Right lobe of liver (tissue), 6 donors: Measurements from ENCODE around the gene USP1. TPM values are rescaled to one million over a fixed set of nuclear protein-coding genes. Genes with fewer than 3 reads are reported as not detected.

Source experiments
- ATAC-seq, 4 donors: fragments of 200-7000 bp; cut with Tn5 transposase; one replicate each; pipeline ENCODE4 v1.9.1; 2020; ENCODE audit warnings: mild to moderate bottlenecking in 4 of 4, moderate library complexity in 4 of 4
- DNase-seq, 3 donors: peaks; one replicate each; pipeline ENCODE4 v3.0.0-alpha.2; 2020
- H3K27ac ChIP-seq, 3 donors: fragments of 200-600 bp; one replicate each; pipeline ENCODE4 v1.8.0; 2022
- H3K27me3 ChIP-seq, 2 donors: fragments of 200-600 bp; one replicate each; pipeline ENCODE4 v1.8.0; 2022
- H3K36me3 ChIP-seq, 4 donors: fragments of 200-600 bp; sonication (generic) in 1 of 4; one replicate each; pipeline versions ENCODE4 v1.5.1 to v1.8.0; 2017 to 2022; ENCODE audit warnings: control low read depth in 1 of 4
- H3K4me1 ChIP-seq, 4 donors: fragments of 200-600 bp; sonication (generic) in 1 of 4; one replicate each; pipeline versions ENCODE4 v1.5.1 to v1.8.0; 2017 to 2022; ENCODE audit warnings: control low read depth in 1 of 4
- H3K4me3 ChIP-seq, 3 donors: fragments of 200-600 bp; one replicate each; pipeline ENCODE4 v1.8.0; 2022
- H3K9me3 ChIP-seq, 4 donors: fragments of 200-600 bp; sonication (generic) in 1 of 4; one replicate each; pipeline versions ENCODE4 v1.5.1 to v1.8.0; 2017 to 2022; ENCODE audit warnings: control low read depth in 1 of 4
- CTCF ChIP-seq, 4 donors: fragments of 200-600 bp in 3 of 4; fragments of 450-650 bp in 1 of 4; IDR thresholded peaks; one replicate each; pipeline versions ENCODE4 v1.5.1 to v1.8.0; 2016 to 2022; ENCODE audit warnings: antibody characterized with exemption in 4 of 4, mild to moderate bottlenecking in 2 of 4
- POLR2A ChIP-seq: fragments of 450-650 bp; IDR thresholded peaks from one replicate; pipeline ENCODE4 v1.6.1; 2017; ENCODE audit warnings: antibody characterized with exemption, mild to moderate bottlenecking
- WGBS: methylation state at CpG from one replicate; pipeline ENCODE4 v1.1.6; 2018; ENCODE audit warnings: low coverage, low lambda C conversion rate; ENCODE audit not compliant: insufficient coverage; ENCODE audit errors: missing lambda C conversion rate; 5-methylcytosine and 5-hydroxymethylcytosine counted together
- intact Hi-C, 2 donors: fragments of 100-400 bp; cut with DNase I; formaldehyde crosslinking; loops; one replicate each; pipeline versions ENCODE4 v1.11.2 to v1.14.1; 2022
- total RNA-seq, 6 experiments: library from RNA; depleted of rRNA in 2 of 6; stranded (reverse); fragments of >200 nt in 2 of 6; fragmentation: NEBNext Ultra II Directional in 3 of 6; extraction: Animal tissue kit (Norgen Biotek cat#: 25700) in 3 of 6; gene quantifications; one replicate each; pipeline versions ENCODE4 v1.1.0 to v1.2.4, GENCODE V29; 2016 to 2023
- donor health status: DM: no; HTN: yes; CAD: no.
- donor health status: DM: no; HTN: no; CAD: no.
- donor health status: DM: no; HTN: no; CAD: no.
- donor health status: DM: no; HTN: yes; CAD: no.
- donor health status: DM: no; HTN: yes; CAD: no.

The USP1 gene
- total RNA-seq, 6 experiments from 2014 or later: 4.9 to 8.4 (median 6.6) TPM

- no peaks in the 10 kb centered on the region for H3K4me1 ChIP-seq
- no peak overlapping the region for H3K27ac ChIP-seq
- H3K9me3 ChIP-seq: no peaks in the 10 kb centered on the region
- no peak for TF ChIP-seq POLR2A
- TF ChIP-seq CTCF (IDR thresholded peaks at IDR 0.05): no peak
- no peak for ATAC-seq
- H3K27me3 ChIP-seq: no peaks in the 10 kb centered on the region
- no peak for DNase-seq
- intact Hi-C loops: no loop called here
- H3K36me3 ChIP-seq: no peaks in the 10 kb centered on the region
- H3K4me3 ChIP-seq: no peak overlapping the region
- 75% methylated on average over 3 of the region's 3 CpGs for WGBS
Measured at GRCh38 chr1:62392951-62393350, 43.9 kb upstream of the USP1 start.

- Histone ChIP-seq H3K36me3 (no peaks in the 10 kb centered on the region), H3K4me3 (no peak overlapping the region), H3K9me3 (no peaks in the 10 kb centered on the region), H3K27ac (no peak overlapping the region), H3K27me3 (no peaks in the 10 kb centered on the region), H3K4me1 (no peaks in the 10 kb centered on the region)
- intact Hi-C loops: no loop called here
- no peak for DNase-seq
- WGBS: 85% methylated on average over 7 of the region's 8 CpGs
- ATAC-seq: peak in 1 of 4 donors; percentile 16
- no peak for TF ChIP-seq CTCF (IDR thresholded peaks at IDR 0.05)
Measured at GRCh38 chr1:62394646-62395045, 42.2 kb upstream of the USP1 start.

- 100% methylated on average over 3 of the region's 4 CpGs for WGBS
- DNase-seq: no peak
- Histone ChIP-seq H3K4me3 (no peak overlapping the region), H3K27ac (no peak overlapping the region), H3K36me3 (no peaks in the 10 kb centered on the region), H3K4me1 (no peaks in the 10 kb centered on the region), H3K9me3 (no peaks in the 10 kb centered on the region), H3K27me3 (no peaks in the 10 kb centered on the region)
- TF ChIP-seq CTCF (IDR thresholded peaks at IDR 0.05) (no peak), POLR2A (no peak)
- intact Hi-C loops: no loop called here
- ATAC-seq: peak in 1 of 4 donors; percentile 21
Measured at GRCh38 chr1:62395291-62395690, 41.6 kb upstream of the USP1 start.

- 68% methylated on average over 6 of the region's 6 CpGs for WGBS
- intact Hi-C loops: no loop called here
- DNase-seq: no peak
- H3K27me3 ChIP-seq: no peaks in the 10 kb centered on the region
- TF ChIP-seq POLR2A: no peak
- no peak for TF ChIP-seq CTCF (IDR thresholded peaks at IDR 0.05)
- no peaks in the 10 kb centered on the region for H3K4me1 ChIP-seq
- no peaks in the 10 kb centered on the region for H3K36me3 ChIP-seq
- no peak overlapping the region for H3K27ac ChIP-seq
- no peak overlapping the region for H3K4me3 ChIP-seq
- H3K9me3 ChIP-seq: no peaks in the 10 kb centered on the region
- ATAC-seq: no peak
Measured at GRCh38 chr1:62396871-62397270, 40.0 kb upstream of the USP1 start.

GRCh38 chr1:62397301-62397700 is 39.5 kb upstream of the USP1 start:
- WGBS: 80% methylated on average over 1 of the region's 3 CpGs

More at GRCh38 chr1:62397301-62397700, 39.5 kb upstream of the USP1 start:
- Histone ChIP-seq H3K27ac (no peak overlapping the region), H3K36me3 (no peaks in the 10 kb centered on the region), H3K9me3 (no peaks in the 10 kb centered on the region), H3K4me3 (no peak overlapping the region), H3K4me1 (no peaks in the 10 kb centered on the region), H3K27me3 (no peaks in the 10 kb centered on the region)
- TF ChIP-seq POLR2A (no peak), CTCF (IDR thresholded peaks at IDR 0.05) (no peak)
- DNase-seq: no peak
- ATAC-seq: no peak
- intact Hi-C loops: no loop called here
